Measurements from ENCODE around the gene DRGX. TPM values are rescaled to one million over a fixed set of nuclear protein-coding genes. Genes with fewer than 3 reads are reported as not detected.

Gene DRGX
- total and polyA plus RNA-seq, 2 donors, result 0.04 to 0.26 TPM

DNA sequence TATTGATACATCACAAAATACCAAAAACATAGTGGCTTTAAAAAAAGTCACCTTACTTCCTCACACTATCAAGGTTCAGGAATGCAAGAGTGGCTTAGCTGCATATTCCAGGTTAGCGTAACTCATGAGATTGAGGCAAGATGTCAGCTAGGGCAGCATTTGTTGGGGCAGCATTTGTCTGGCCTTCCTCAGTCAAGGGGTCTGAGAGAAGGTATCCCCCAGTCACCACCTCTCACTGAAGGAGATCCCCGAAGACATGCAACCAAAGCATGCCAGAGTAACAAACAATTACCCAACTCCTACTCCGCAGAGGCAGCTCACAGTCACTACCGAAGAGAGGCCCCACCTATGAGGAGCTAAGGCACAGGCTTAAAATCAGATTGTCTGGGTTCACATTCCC lies 48.5 kb downstream of the DRGX start:
- WGBS, result 92% methylated on average over 4 of the region's 4 CpGs
- Histone ChIP-seq H3K4me3 (ENCODE audit: low read depth, low read length) (no peak overlapping the region), H3K4me1 (ENCODE audit: insufficient read depth) (no peaks in the 10 kb centered on the region), H3K36me3 (ENCODE audit: insufficient read depth) (no peaks in the 10 kb centered on the region), H3K27ac (ENCODE audit: low read depth) (no peak overlapping the region)
- DNase-seq (ENCODE audit: extremely low spot score), result no peak

DNA sequence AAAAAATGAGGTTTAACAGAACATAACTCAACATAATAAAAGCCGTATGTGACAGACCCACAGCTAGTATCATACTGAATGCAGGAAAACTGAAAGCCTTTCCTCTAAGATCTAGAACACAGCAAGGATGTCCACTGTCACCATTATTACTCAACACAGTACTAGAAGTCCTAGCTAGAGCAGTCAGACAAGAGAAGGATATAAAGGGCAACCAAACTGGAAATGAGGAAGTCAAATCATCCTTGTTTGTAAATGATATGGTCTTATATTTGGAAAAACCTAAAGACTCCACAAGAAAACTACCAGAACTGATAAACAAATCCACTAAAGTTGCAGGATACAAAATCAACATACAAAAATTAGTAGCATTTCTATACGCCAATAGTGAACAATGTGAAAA lies 51.0 kb downstream of the DRGX start:
- H3K36me3 ChIP-seq (ENCODE audit: insufficient read depth), result no peaks in the 10 kb centered on the region
- H3K27ac ChIP-seq (ENCODE audit: low read depth), result no peak overlapping the region
- no peaks in the 10 kb centered on the region for H3K4me1 ChIP-seq (ENCODE audit: insufficient read depth)
- DNase-seq (ENCODE audit: extremely low spot score), result no peak
- no peak overlapping the region for H3K4me3 ChIP-seq (ENCODE audit: low read depth, low read length)
- WGBS, result 94% methylated on average over 2 of the region's 2 CpGs

DNA sequence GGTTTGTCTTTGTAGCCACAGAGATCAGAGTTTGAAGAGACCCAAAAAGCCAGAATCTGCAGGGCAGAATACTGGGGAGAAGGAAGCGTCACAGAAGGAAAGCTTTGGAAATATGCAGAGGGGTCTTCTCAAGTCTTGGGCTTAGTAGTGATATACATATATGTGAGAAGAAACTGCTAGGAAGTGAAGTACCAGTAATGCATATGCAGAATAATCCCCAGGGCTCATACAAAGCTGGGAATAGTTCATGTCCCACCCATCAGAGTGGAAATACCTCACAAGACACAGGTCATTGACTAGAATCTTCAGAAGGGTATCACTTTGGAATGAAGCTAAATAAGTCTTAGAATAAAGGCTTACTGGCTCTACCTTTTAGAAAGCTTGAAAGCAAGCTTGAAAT lies 57.3 kb downstream of the DRGX start:
- H3K27ac ChIP-seq (ENCODE audit: low read depth), result no peak overlapping the region
- no peaks in the 10 kb centered on the region for H3K36me3 ChIP-seq (ENCODE audit: insufficient read depth)
- DNase-seq (ENCODE audit: extremely low spot score), result no peak
- 78% methylated on average over 1 of the region's 1 CpG for WGBS
- no peak overlapping the region for H3K4me3 ChIP-seq (ENCODE audit: low read depth, low read length)
- no peaks in the 10 kb centered on the region for H3K4me1 ChIP-seq (ENCODE audit: insufficient read depth)

DNA sequence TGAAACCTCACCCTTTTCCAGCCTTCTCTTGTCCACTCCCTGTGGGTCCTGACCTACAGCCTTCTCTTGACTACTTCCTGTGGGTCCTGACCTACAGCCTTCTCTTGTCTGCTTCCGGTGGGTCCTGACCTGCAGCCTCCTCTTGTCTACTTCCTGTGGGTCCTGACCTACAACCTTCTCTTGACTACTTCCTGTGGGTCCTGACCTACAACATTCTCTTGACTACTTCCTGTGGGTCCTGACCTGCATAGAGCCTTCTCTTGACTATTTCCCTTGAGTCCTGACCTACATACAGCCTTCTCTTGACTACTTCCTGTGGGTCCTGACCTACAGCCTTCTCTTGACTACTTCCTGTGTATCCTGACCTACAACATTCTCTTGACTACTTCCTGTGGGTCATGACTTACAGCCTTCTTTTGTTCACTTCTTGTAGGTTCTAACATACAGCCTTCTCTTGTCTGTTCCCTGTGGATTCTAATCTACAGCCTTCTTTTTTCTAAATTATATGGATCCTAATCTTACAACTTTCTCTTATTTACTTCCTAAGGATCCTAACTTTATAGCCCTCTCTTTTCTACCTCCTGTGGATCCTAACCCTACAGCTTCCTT lies 60.4 kb downstream of the DRGX start:
- no peaks in the 10 kb centered on the region for H3K36me3 ChIP-seq (ENCODE audit: insufficient read depth)
- no peak overlapping the region for H3K4me3 ChIP-seq (ENCODE audit: low read depth, low read length)
- 71% methylated on average over 1 of the region's 1 CpG for WGBS
- DNase-seq (ENCODE audit: extremely low spot score), result no peak
- H3K4me1 ChIP-seq (ENCODE audit: insufficient read depth), result no peaks in the 10 kb centered on the region
- no peak overlapping the region for H3K27ac ChIP-seq (ENCODE audit: low read depth)

DNA sequence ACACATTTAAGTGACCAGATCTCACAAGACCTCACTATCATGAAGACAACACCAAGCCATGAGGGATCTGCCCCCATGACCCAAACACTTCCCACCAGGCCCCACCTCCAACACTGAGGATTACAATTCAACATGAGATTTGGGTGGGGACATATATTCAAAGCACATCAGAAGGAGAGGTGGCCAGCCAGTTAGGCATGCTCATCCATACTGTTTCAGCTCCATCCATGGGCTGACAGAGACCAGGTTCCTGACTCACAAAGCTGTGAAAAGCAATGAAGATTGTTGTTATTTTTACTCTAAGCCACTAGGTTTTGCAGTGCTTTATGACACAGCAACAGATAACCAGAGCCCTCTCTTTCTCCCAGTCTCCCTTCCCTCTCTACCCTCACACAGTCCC lies 60.9 kb downstream of the DRGX start:
- Histone ChIP-seq H3K27ac (ENCODE audit: low read depth) (no peak overlapping the region), H3K36me3 (ENCODE audit: insufficient read depth) (no peaks in the 10 kb centered on the region), H3K4me3 (ENCODE audit: low read depth, low read length) (no peak overlapping the region), H3K4me1 (ENCODE audit: insufficient read depth) (no peaks in the 10 kb centered on the region)
- no peak for DNase-seq (ENCODE audit: extremely low spot score)

DNA sequence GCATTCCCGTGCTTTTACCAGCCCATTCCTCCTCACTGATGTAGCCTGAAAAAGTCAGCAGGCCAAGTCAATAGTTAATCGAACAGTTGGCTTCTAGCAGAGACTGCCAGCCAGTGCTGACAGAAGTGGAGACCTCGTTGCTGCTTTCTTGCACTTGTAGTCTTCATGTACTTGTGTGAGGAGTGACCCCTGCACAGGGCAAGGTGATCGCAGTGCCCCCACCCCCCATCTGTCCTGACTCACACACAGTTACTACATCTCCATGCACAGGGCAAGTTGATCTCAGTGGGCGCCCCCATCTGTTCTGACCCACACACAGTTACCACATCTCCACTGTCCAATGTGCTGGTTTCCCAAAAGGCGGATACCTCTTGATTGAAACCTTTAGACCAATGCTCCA lies 62.7 kb downstream of the DRGX start:
- 87% methylated on average over 6 of the region's 6 CpGs for WGBS
- no peak for DNase-seq (ENCODE audit: extremely low spot score)
- Histone ChIP-seq H3K36me3 (ENCODE audit: insufficient read depth) (no peaks in the 10 kb centered on the region), H3K4me1 (ENCODE audit: insufficient read depth) (no peaks in the 10 kb centered on the region), H3K27ac (ENCODE audit: low read depth) (no peak overlapping the region), H3K4me3 (ENCODE audit: low read depth, low read length) (no peak overlapping the region)

DNA sequence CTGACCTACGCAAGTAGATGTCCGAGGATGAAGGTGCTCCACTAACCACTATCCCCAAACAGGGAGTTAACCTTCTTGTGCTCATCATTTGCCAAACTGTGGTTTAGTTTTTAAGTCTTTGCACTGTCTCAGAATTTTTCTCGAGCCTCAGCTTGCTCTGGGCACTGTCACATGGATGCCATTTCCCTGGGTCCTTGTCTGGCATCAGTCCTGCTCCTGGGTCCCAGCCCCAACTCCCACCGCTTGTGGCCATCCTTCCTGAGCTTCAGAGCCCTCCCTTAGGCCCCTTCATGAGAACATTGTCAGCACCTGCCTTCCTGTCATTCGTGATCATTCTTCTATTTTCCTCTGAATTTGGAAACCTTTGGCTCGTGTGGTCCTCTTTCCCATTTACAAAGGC lies 63.1 kb downstream of the DRGX start:
- Histone ChIP-seq H3K4me3 (ENCODE audit: low read depth, low read length) (no peak overlapping the region), H3K4me1 (ENCODE audit: insufficient read depth) (no peaks in the 10 kb centered on the region), H3K36me3 (ENCODE audit: insufficient read depth) (no peaks in the 10 kb centered on the region), H3K27ac (ENCODE audit: low read depth) (no peak overlapping the region)
- WGBS, result 86% methylated on average over 6 of the region's 6 CpGs
- DNase-seq (ENCODE audit: extremely low spot score), result no peak

DNA sequence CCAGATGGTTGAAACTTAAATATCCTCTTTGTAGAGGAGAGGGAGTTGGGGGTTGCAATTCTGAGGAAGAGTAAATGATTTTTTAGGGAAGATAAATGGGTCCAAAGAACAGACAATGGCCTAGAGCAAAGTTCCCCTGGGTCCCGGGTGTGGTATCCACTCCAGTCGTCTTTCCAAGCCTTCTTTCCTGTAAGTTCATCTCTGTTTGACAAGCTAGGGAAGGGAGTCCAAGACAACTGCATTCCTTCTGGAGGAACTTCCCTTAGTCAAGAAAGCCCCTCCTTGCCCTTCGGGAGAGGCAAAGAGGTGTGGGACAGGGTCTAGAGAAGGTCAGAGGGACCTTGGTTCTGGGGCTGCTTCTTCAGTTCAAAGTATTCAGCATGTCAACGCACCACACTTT lies 63.6 kb downstream of the DRGX start:
- Histone ChIP-seq H3K4me1 (ENCODE audit: insufficient read depth) (no peaks in the 10 kb centered on the region), H3K27ac (ENCODE audit: low read depth) (no peak overlapping the region), H3K36me3 (ENCODE audit: insufficient read depth) (no peaks in the 10 kb centered on the region), H3K4me3 (ENCODE audit: low read depth, low read length) (no peak overlapping the region)
- DNase-seq (ENCODE audit: extremely low spot score), result no peak
- 79% methylated on average over 4 of the region's 4 CpGs for WGBS

DNA sequence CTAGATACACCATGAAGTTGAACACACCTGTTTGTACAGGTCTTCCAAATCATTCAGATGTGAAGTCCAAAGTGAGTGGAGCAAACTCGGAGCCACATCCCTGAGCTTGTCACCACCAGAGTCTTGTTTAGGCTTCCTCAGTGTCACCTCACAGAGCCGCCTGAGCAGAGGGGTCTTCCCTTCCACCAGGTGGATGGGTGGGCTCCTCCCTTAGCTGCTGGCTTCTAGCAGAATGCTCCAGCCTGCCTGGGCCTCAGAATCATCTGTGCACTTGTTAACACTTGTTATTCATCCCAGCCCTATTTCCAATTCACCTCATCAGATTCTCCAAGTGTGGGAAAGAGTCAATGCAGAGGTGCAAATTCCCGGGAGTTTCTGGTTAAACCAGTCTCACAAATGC lies 64.5 kb downstream of the DRGX start:
- no peak for DNase-seq (ENCODE audit: extremely low spot score)
- Histone ChIP-seq H3K36me3 (ENCODE audit: insufficient read depth) (no peaks in the 10 kb centered on the region), H3K4me1 (ENCODE audit: insufficient read depth) (no peaks in the 10 kb centered on the region), H3K27ac (ENCODE audit: low read depth) (no peak overlapping the region), H3K4me3 (ENCODE audit: low read depth, low read length) (no peak overlapping the region)
- WGBS, result 74% methylated on average over 3 of the region's 3 CpGs

DNA sequence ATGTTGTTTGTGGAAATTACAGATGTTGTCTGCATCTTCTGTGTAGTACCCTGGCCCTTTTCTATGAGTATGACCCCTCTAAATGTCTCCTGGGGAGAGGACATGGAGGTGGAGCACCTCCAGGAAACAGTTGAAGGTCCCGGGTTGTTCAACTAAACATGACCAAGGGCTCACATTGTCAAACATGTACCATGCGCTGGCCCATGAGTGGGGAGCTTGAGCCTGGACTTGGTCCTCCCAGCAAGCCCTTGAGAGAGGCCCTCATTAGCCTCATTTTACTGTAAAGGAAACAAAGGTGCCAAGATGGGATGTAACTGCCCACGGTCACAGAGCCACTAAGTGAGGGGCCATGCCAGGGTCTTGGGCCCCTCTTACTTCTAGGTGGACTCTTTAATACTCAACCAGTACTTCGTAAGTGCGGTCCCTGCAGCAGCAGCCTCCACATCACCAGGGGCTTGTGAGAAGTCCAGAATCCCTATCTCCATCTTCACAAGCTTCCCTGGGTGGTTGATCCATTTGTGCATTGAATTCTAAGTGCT lies 65.7 kb downstream of the DRGX start:
- Histone ChIP-seq H3K27ac (ENCODE audit: low read depth) (no peak overlapping the region), H3K4me3 (ENCODE audit: low read depth, low read length) (no peak overlapping the region), H3K36me3 (ENCODE audit: insufficient read depth) (no peaks in the 10 kb centered on the region), H3K4me1 (ENCODE audit: insufficient read depth) (no peaks in the 10 kb centered on the region)
- 92% methylated on average over 5 of the region's 5 CpGs for WGBS
- no peak for DNase-seq (ENCODE audit: extremely low spot score)

DNA sequence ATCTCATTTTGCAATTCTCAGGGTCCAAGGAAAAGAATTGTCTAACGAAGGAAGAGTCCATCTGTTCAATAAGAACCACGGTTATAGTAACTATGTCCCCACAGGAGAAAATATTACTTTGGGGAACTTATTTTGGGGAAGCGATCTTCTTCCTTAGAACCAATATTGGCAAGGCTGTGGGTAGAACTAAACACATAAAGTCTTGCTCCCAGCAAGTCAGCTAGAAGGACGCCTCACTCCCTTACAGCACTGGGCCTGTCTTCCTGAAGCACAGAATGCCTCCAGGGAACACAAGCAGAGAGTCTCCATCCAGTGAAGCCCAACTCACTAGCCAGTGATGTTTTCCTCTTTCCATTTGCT lies 66.8 kb downstream of the DRGX start:
- H3K4me3 ChIP-seq (ENCODE audit: low read depth, low read length), result no peak overlapping the region
- H3K36me3 ChIP-seq (ENCODE audit: insufficient read depth), result no peaks in the 10 kb centered on the region
- no peak overlapping the region for H3K27ac ChIP-seq (ENCODE audit: low read depth)
- 83% methylated on average over 4 of the region's 4 CpGs for WGBS
- H3K4me1 ChIP-seq (ENCODE audit: insufficient read depth), result no peaks in the 10 kb centered on the region
- DNase-seq (ENCODE audit: extremely low spot score), result no peak

DNA sequence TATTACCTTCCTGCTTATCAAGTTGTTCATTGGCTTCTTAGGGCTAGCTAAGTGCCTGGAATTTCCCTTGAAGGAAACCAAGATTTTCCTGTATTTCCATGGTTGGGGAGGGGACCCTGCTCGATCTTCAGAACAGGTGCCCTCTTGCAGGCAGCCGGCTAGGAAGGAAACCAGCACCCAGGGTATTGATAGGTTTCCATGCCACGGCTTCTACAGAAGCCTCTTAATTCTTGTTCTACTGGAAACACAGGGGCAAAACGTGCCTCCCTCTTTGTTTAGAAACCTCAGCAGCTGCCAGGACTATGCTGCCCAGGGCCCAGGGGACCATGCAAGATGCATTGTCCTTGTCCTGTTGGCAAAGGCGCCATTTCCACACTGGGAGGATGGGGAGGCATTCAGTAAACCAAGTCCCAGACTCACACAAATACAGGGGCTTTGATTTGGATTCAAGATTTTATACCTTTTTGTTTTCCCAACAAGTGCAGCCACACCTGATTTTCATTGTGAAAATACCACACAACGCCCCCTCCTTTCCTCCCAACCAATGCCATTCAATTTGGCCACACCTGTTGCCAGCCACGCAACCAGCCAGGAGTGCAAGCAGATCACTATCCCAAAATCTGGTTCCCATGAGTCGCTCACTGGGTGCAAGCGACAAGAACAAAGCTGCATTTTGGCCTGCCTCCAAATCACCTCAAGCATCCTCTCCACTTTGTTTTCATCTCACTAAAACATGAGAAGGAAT lies 67.3 kb downstream of the DRGX start:
- no peak overlapping the region for H3K4me3 ChIP-seq (ENCODE audit: low read depth, low read length)
- DNase-seq (ENCODE audit: extremely low spot score), result no peak
- no peaks in the 10 kb centered on the region for H3K4me1 ChIP-seq (ENCODE audit: insufficient read depth)
- WGBS, result 77% methylated on average over 9 of the region's 9 CpGs
- H3K27ac ChIP-seq (ENCODE audit: low read depth), result no peak overlapping the region
- H3K36me3 ChIP-seq (ENCODE audit: insufficient read depth), result no peaks in the 10 kb centered on the region

DNA sequence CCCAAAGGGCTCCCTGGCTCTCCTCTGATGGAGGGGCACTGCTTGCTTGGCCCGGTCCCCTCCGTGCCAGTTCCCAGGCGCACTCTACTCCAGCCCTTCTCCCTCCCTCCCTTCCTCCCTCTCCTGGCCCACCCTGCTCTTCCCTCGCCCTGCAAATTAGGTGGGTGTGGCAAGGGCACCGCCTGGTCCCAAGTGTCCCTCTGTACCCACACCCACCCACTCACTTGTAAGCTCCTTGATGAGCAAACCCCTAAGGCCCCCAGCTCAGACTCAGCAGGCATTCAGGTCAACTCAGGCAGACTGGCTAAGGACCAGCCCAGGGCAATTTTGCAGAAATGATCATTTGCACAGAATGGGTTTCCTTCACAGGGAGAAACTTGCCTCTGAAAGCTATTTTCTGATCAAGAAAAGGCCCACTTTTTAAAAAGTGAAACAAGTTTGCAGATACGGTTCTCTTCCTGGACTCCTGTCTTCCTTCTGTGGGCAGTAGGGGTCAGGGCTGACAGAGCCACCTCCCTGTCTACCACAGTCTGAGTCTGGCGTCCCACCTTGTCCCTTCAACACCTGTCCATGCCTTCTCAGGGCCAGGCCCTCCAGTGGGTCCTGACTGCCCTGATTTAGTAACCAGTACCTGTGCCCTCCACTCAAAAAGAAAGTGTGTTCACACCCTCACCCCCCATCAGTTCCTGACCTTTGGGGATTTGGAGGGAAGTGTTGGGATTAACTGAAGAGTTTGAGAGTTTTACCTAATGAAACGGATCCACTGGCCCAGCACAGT lies 68.7 kb downstream of the DRGX start:
- Histone ChIP-seq H3K4me3 (ENCODE audit: low read depth, low read length) (no peak overlapping the region), H3K27ac (ENCODE audit: low read depth) (no peak overlapping the region), H3K36me3 (ENCODE audit: insufficient read depth) (no peaks in the 10 kb centered on the region), H3K4me1 (ENCODE audit: insufficient read depth) (no peaks in the 10 kb centered on the region)
- no peak for DNase-seq (ENCODE audit: extremely low spot score)
- WGBS, result 79% methylated on average over 8 of the region's 8 CpGs
